Tibial artery (tissue), 4 donors: ENCODE results near the gene CAPN5.

Experiments used
- DNase-seq, 2 donors: peaks; one replicate each; pipeline ENCODE4 v3.0.0-alpha.2; 2019
- H3K27ac ChIP-seq, 2 donors: fragments of 200-600 bp; sonication (generic) in 1 of 2; 1 replicate in 1 of 2; 2 replicates in 1 of 2; pipeline ENCODE4 v1.5.1; 2018 to 2019; ENCODE audit warnings: mild to moderate bottlenecking in 1 of 2
- H3K27me3 ChIP-seq, 2 donors: fragments of 200-600 bp; sonication (generic) in 1 of 2; one replicate each; pipeline versions ENCODE4 v1.5.1 to v1.6.0; 2016 to 2019
- H3K36me3 ChIP-seq, 3 donors: fragments of 200-600 bp; sonication (generic) in 2 of 3; one replicate each; pipeline ENCODE4 v1.5.1; 2016 to 2019; ENCODE audit warnings: mild to moderate bottlenecking in 2 of 3
- H3K4me1 ChIP-seq, 4 donors: fragments of 200-600 bp; sonication (generic) in 2 of 4; 1 replicate in 3 of 4; 2 replicates in 1 of 4; pipeline ENCODE4 v1.5.1; 2016 to 2019
- H3K4me3 ChIP-seq, 2 donors: fragments of 200-600 bp; sonication (generic) in 1 of 2; 1 replicate in 1 of 2; 2 replicates in 1 of 2; pipeline ENCODE4 v1.5.1; 2018 to 2019; ENCODE audit warnings: mild to moderate bottlenecking in 2 of 2
- H3K9me3 ChIP-seq, 3 donors: fragments of 200-600 bp; sonication (generic) in 1 of 3; one replicate each; pipeline ENCODE4 v1.5.1; 2016 to 2019
- CTCF ChIP-seq, 2 experiments: fragments of 200-600 bp in 1 of 2; fragments of 450-650 bp in 1 of 2; IDR thresholded peaks; one replicate each; pipeline ENCODE4 v1.5.1; 2017 to 2019; ENCODE audit warnings: antibody characterized with exemption in 2 of 2, mild to moderate bottlenecking in 1 of 2, moderate library complexity in 1 of 2
- intact Hi-C: fragments of 100-400 bp; cut with DNase I; formaldehyde crosslinking; loops from one replicate; pipeline ENCODE4 v1.15.0; 2023; ENCODE audit warnings: low total_unique reads

CAPN5 gene

GRCh38 chr11:77121096-77121640 lies 54.4 kb downstream of the CAPN5 start:
- DNase-seq, result no peak
- Histone ChIP-seq H3K4me3 (no peak overlapping the region), H3K27ac (no peak overlapping the region), H3K9me3 (no peaks in the 10 kb centered on the region), H3K36me3 (peaks cover 0 to 65% (median 36%) of the 10 kb centered on the region in 3 donors), H3K27me3 (no peaks in the 10 kb centered on the region), H3K4me1 (no peaks in the 10 kb centered on the region)
- no peak for TF ChIP-seq CTCF (IDR thresholded peaks at IDR 0.05)
- intact Hi-C loops, result no loop called here

- no peaks in the 10 kb centered on the region for H3K9me3 ChIP-seq
- peaks cover 0 to 65% (median 36%) of the 10 kb centered on the region in 3 donors for H3K36me3 ChIP-seq
- H3K4me3 ChIP-seq, result no peak overlapping the region
- no peak for DNase-seq
- TF ChIP-seq CTCF (IDR thresholded peaks at IDR 0.05), result no peak
- intact Hi-C loops, result no loop called here
- H3K27me3 ChIP-seq, result no peaks in the 10 kb centered on the region
- peaks cover 0 to 5% (median 4%) of the 10 kb centered on the region in 4 donors for H3K4me1 ChIP-seq
- no peak overlapping the region for H3K27ac ChIP-seq
Observed at GRCh38 chr11:77121876-77122575, 55.3 kb downstream of the CAPN5 start.

GRCh38 chr11:77122576-77123212 lies 55.9 kb downstream of the CAPN5 start:
- intact Hi-C loops, result no loop called here
- H3K27me3 ChIP-seq, result no peaks in the 10 kb centered on the region
- H3K4me3 ChIP-seq, result no peak overlapping the region
- TF ChIP-seq CTCF (IDR thresholded peaks at IDR 0.05), result no peak
- H3K36me3 ChIP-seq, result peaks cover 0 to 64% (median 36%) of the 10 kb centered on the region in 3 donors
- H3K27ac ChIP-seq, result no peak overlapping the region
- DNase-seq, result no peak
- peaks cover 0 to 12% (median 10%) of the 10 kb centered on the region in 4 donors for H3K4me1 ChIP-seq
- H3K9me3 ChIP-seq, result no peaks in the 10 kb centered on the region

GRCh38 chr11:77123591-77123990 lies 56.8 kb downstream of the CAPN5 start:
- no peak for TF ChIP-seq CTCF (IDR thresholded peaks at IDR 0.05)
- H3K36me3 ChIP-seq, result peaks cover 0 to 55% (median 32%) of the 10 kb centered on the region in 3 donors
- H3K4me1 ChIP-seq, result peaks cover 0 to 21% (median 18%) of the 10 kb centered on the region in 4 donors
- no peaks in the 10 kb centered on the region for H3K9me3 ChIP-seq
- DNase-seq, result no peak
- H3K27ac ChIP-seq, result no peak overlapping the region
- intact Hi-C loops, result no loop called here
- H3K4me3 ChIP-seq, result no peak overlapping the region
- no peaks in the 10 kb centered on the region for H3K27me3 ChIP-seq

GRCh38 chr11:77124041-77124440 lies 57.3 kb downstream of the CAPN5 start:
- TF ChIP-seq CTCF (IDR thresholded peaks at IDR 0.05), result no peak
- intact Hi-C loops, result no loop called here
- H3K9me3 ChIP-seq, result no peaks in the 10 kb centered on the region

More at GRCh38 chr11:77124041-77124440, 57.3 kb downstream of the CAPN5 start:
- DNase-seq, result no peak
- H3K27me3 ChIP-seq, result no peaks in the 10 kb centered on the region
- no peak overlapping the region for H3K27ac ChIP-seq
- H3K36me3 ChIP-seq, result peaks cover 0 to 51% (median 29%) of the 10 kb centered on the region in 3 donors
- peaks cover 0 to 22% (median 18%) of the 10 kb centered on the region in 4 donors for H3K4me1 ChIP-seq
- no peak overlapping the region for H3K4me3 ChIP-seq
